H1 (cell line): Measurements from ENCODE around the gene RAB3D. TPM values are rescaled to one million over a fixed set of nuclear protein-coding genes. Genes with fewer than 3 reads are reported as not detected.

Experiments used
- CHD1 ChIP-seq: IDR thresholded peaks from 2 replicates; pipeline ENCODE4 v1.6.1; 2012; ENCODE audit warnings: low read depth, low read length, improper control_type of control experiment
- MAX ChIP-seq: IDR thresholded peaks from 2 replicates; pipeline ENCODE4 v1.6.1; 2012; ENCODE audit warnings: inconsistent platforms
- RFX5 ChIP-seq: IDR thresholded peaks from 2 replicates; pipeline ENCODE4 v1.6.1; 2011; ENCODE audit warnings: low read depth, low read length, improper control_type of control experiment, borderline replicate concordance
- SAP30 ChIP-seq: fragments of 300-600 bp; sonication (generic); IDR thresholded peaks from 2 replicates; pipeline ENCODE4 v1.7.1; 2012; ENCODE audit warnings: low read length, moderate library complexity, mild to moderate bottlenecking, inconsistent platforms; ENCODE audit not compliant: insufficient read depth, insufficient replicate concordance
- SP1 ChIP-seq: IDR thresholded peaks from 2 replicates; pipeline ENCODE4 v1.6.1; 2011; ENCODE audit warnings: low read depth, low read length
- TCF12 ChIP-seq: IDR thresholded peaks from 2 replicates; pipeline ENCODE4 v1.6.1; 2011; ENCODE audit warnings: low read depth, mild to moderate bottlenecking, low read length
- ZNF274 ChIP-seq: IDR thresholded peaks from 2 replicates; pipeline ENCODE4 v1.7.0; 2012; ENCODE audit warnings: low read length, borderline replicate concordance; ENCODE audit errors: extremely low read depth
- polyA plus RNA-seq, 7 experiments: library from polyadenylated mRNA; depleted of rRNA in 3 of 7; stranded (reverse) in 5 of 7; unstranded in 2 of 7; fragments of >200 nt in 5 of 7; fragments of 200-250 nt in 2 of 7; gene quantifications; 1 replicate in 5 of 7; 2 replicates in 1 of 7; 4 replicates in 1 of 7; pipeline versions ENCODE4 v1.2.1 to v1.2.3, GENCODE V29; 2011 to 2013; ENCODE audit warnings: missing spikeins in 2 of 7, mixed read lengths in 2 of 7
- total RNA-seq: library from RNA; stranded (reverse); fragmentation: NEBNext Ultra II Directional; extraction: Animal tissue kit (Norgen Biotek cat#: 25700); gene quantifications from 2 replicates; pipeline ENCODE4 v1.2.1, GENCODE V29; 2021

RAB3D gene
- total and polyA plus RNA-seq, 2 of the 8 experiments (the other 6 are each of a cell fraction or from before 2014, with no cell fraction given): 17.8 to 23.8 TPM

- TF ChIP-seq SAP30 (no peak), MAX (no peak), ZNF274 (no peak), CHD1 (no peak), TCF12 (no peak), SP1 (no peak), RFX5 (no peak)
Observed at GRCh38 chr19:11288349-11288748, 51.1 kb downstream of the RAB3D start (continued).
